ENCODE results near the gene FXYD1. TPM values are rescaled to one million over a fixed set of nuclear protein-coding genes. Genes with fewer than 3 reads are reported as not detected.
A peak's percentile ranks its signal among the peaks of the same experiment; 100 is the strongest.

Gene FXYD1
- total and polyA plus RNA-seq, 2 of the 8 experiments (the other 6 are each of a cell fraction or from before 2014, with no cell fraction given): 1.6 to 8.1 TPM

GRCh38 chr19:35109395-35110112, 29.1 kb upstream of the FXYD1 start:
- Histone ChIP-seq H3K27ac (ENCODE audit: low read depth, low read length) (no peak overlapping the region), H2BK12ac (ENCODE audit: low read depth, low read length) (no peak overlapping the region), H2AK5ac (ENCODE audit: low read depth, low read length) (no peak overlapping the region), H3K18ac (ENCODE audit: extremely low read depth, low read length) (no peak overlapping the region; the same call in 1 of the 2 replicates), H3K36me3 (ENCODE audit: control insufficient read depth in 2 of 4, insufficient read depth in 4 of 4, low read length in 3 of 4) (no peaks in the 10 kb centered on the region), H3K79me2 (ENCODE audit: control insufficient read depth in 1 of 2, insufficient read depth in 2 of 2, low read length in 2 of 2) (no peaks in the 10 kb centered on the region), H3K27me3 (replicated peaks in 1 of 4; ENCODE audit: control insufficient read depth in 3 of 4, extremely low read depth in 1 of 4, insufficient read depth in 3 of 4, low read length in 3 of 4) (no peaks in the 10 kb centered on the region; a peak in 1 of 7 replicates), H2BK120ac (replicated peaks; ENCODE audit: low read depth, low read length) (no peak overlapping the region), H3K4me1 (replicated peaks in 1 of 4; ENCODE audit: control insufficient read depth in 3 of 4, insufficient read depth in 4 of 4, low read length in 3 of 4) (peaks cover 0 to 8% (median 2%) of the 10 kb centered on the region in 4 experiments; a peak in 3 of 7 replicates), H3K4me2 (ENCODE audit: insufficient read depth in 1 of 2, low read depth in 2 of 2, low read length in 2 of 2) (no peak overlapping the region), H3K56ac (replicated peaks; ENCODE audit: insufficient read length, low read depth, low read length) (no peak overlapping the region), H2BK15ac (ENCODE audit: low read length) (0 out of 2 replicates have a peak overlapping the region, but pooled peaks have one; percentile 46), H2BK5ac (ENCODE audit: low read depth, low read length) (no peak overlapping the region), H4K8ac (ENCODE audit: extremely low read depth, insufficient read depth, low read length) (no peak overlapping the region; the same call in 1 of the 2 replicates), H3K23ac (ENCODE audit: insufficient read length) (no peak overlapping the region), H3K4ac (replicated peaks; ENCODE audit: insufficient read length, low read depth, low read length) (no peak overlapping the region), H4K20me1 (replicated peaks in 1 of 2; ENCODE audit: control insufficient read depth in 1 of 2, insufficient read depth in 2 of 2, low read length in 2 of 2) (peaks cover 0 to 7% of the 10 kb centered on the region in 2 experiments), H3K9me3 (ENCODE audit: insufficient read depth in 2 of 2, low read depth in 1 of 2, low read length in 1 of 2) (no peaks in the 10 kb centered on the region), H4K91ac (replicated peaks; ENCODE audit: insufficient read length, low read length) (no peak overlapping the region), H3K14ac (ENCODE audit: insufficient read length) (no peak overlapping the region), H2BK20ac (ENCODE audit: low read length) (no peak overlapping the region), H2AFZ (ENCODE audit: low read length) (no peak overlapping the region), H3K79me1 (ENCODE audit: low read depth, low read length) (no peaks in the 10 kb centered on the region), H4K5ac (ENCODE audit: insufficient read length, low read depth, low read length) (no peak overlapping the region), H3K4me3 (ENCODE audit: extremely low read depth in 1 of 4, insufficient read depth in 2 of 4, low read depth in 3 of 4, low read length in 4 of 4) (no peak overlapping the region), H3K9ac (replicated peaks in 1 of 4; ENCODE audit: extremely low read depth in 1 of 4, low read depth in 3 of 4, low read length in 3 of 4) (no peak overlapping the region), H3K23me2 (ENCODE audit: low read depth, low read length) (peaks cover 7% of the 10 kb centered on the region; the same call in 1 of the 2 replicates)
- DNase-seq (ENCODE audit: low read depth in 1 of 2, low spot score in 2 of 2) (no peak), FAIRE-seq (no peak)
- 87% methylated on average over 22 of the region's 22 CpGs; no CpG with 5 or more reads in 1 of the 2 experiments for WGBS, 2 experiments (ENCODE audit: extremely low coverage in 1 of 2, insufficient coverage in 1 of 2, insufficient read length in 1 of 2, insufficient replicate concordance in 2 of 2, low coverage in 1 of 2, low lambda C conversion rate in 2 of 2, missing lambda C conversion rate in 1 of 2)
- ChIA-PET CTCF (ENCODE audit: partially characterized antibody) (interaction anchor here (0.6 to 3.4 kb wide), 7 partner anchors 10 to 92 kb away, joined by 3 to 21 read pairs (median 3); no protein-coding TSS in a partner anchor), POLR2A (ENCODE audit: partially characterized antibody) (interaction anchor here (0.6 to 0.9 kb wide), 2 partner anchors 100 to 147 kb away, joined by 3 read pairs; no protein-coding TSS in a partner anchor)
- no peak for TF ChIP-seq NRF1 (IDR thresholded peaks at IDR 0.05; ENCODE audit: low read depth, low read length)
- TF ChIP-seq JUND (IDR thresholded peaks at IDR 0.05; ENCODE audit: low read length): no peak
- no peak for TF ChIP-seq CEBPB (IDR thresholded peaks at IDR 0.05; ENCODE audit: low read depth, low read length)
- no peak for TF ChIP-seq TAF7 (optimal IDR thresholded peaks at IDR 0.05; ENCODE audit: borderline replicate concordance, low read depth, low read length)
- no peak for TF ChIP-seq SP2 (IDR thresholded peaks at IDR 0.05; ENCODE audit: low read length)
- TF ChIP-seq KDM1A (IDR thresholded peaks at IDR 0.05; ENCODE audit: borderline replicate concordance, low read length): no peak
- TF ChIP-seq PHF8 (conservative IDR thresholded peaks at IDR 0.05; ENCODE audit: low read depth, low read length): no peak
- TF ChIP-seq BCL11A (IDR thresholded peaks at IDR 0.05; ENCODE audit: low read depth in 2 of 2, low read length in 2 of 2): no peak
- TF ChIP-seq MAX (IDR thresholded peaks at IDR 0.05): no peak
- TF ChIP-seq EGR1 (IDR thresholded peaks at IDR 0.05; ENCODE audit: borderline replicate concordance, low read depth, low read length): no peak
- no peak for TF ChIP-seq POLR2AphosphoS5 (IDR thresholded peaks at IDR 0.05; ENCODE audit: low read depth, low read length)
- no peak for TF ChIP-seq RBBP5 (IDR thresholded peaks at IDR 0.05; ENCODE audit: borderline replicate concordance, low read depth, low read length)
- no peak for TF ChIP-seq TEAD4 (IDR thresholded peaks at IDR 0.05; ENCODE audit: low read depth, low read length)

Data from H1 (cell line).